HuH-7 (cell line): ENCODE results near the gene RNF215.
A peak's percentile ranks its signal among the peaks of the same experiment; 100 is the strongest.

Experiments used
- DNase-seq: peaks from one replicate; pipeline ENCODE4 v3.0.0; 2011; ENCODE audit warnings: low spot score

Gene RNF215

DNA sequence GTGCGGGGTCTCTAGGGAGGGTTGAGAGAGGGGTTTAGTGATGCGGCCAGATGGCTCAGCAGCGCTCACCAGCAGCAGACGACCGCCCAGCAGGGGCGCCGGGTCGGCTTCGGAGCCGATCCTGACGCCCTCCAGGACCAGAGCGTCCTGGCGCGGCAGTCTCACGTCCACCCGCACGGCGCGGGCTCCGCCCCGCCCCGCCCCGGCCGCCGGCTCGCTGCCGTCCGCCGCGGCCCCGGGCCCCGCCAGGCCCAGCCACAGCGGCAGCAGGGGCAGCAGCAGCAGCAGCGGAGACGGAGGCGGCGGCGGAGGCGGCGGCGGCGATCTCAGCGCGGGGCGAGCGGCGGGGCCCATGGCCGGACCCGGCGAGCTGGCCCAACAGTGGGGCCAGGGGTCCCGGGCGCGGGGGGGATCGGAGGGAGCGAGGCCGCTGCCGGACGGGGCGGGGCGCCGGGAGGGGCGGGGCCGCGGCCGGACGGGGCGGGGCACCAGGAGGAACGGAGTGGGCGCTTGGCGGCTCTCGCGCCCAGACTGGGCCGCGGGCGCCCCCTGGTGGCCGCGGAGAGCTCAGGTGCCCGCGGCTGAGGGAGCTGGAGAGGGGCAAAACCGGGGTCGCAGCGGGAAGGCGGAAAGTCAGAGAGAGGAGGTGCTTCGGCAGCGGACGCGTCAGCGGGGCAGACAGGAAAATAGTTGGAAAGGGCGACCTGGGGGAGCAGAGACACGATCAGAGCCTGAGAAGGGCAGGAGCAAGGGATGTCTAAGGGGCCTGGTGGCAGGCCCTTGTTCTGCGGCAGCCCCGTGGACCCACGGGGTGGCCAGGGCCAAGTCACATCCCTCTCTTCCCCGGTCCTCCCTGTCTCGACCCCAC, at the start of gene RNF215:
RNF215 (minus strand) TSS at position 452 of the 868 bp plus-strand sequence; CDS start at position 354, 98 bp downstream.
- DNase-seq = peak; percentile 91

DNA sequence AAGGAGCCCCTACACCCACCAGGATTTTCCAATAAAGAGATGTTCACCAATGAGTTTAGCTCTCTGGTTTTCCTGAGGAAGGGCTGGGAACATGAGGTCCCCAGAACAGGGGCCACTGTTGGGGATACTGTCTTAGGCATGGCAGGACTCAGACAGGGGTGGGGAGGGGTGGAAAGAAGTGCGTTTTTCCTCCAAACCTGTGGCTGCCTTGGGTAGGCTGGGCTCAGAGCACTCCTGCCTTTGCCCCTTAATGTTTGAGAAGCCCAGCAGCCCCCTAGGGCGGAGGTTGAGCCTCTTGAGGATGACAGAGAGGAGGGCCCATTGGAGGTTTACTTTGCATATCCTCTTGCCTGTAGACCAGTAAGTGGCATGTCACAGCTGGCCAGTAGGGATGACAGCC, 49.0 kb upstream of the RNF215 start:
- DNase-seq = no peak

DNA sequence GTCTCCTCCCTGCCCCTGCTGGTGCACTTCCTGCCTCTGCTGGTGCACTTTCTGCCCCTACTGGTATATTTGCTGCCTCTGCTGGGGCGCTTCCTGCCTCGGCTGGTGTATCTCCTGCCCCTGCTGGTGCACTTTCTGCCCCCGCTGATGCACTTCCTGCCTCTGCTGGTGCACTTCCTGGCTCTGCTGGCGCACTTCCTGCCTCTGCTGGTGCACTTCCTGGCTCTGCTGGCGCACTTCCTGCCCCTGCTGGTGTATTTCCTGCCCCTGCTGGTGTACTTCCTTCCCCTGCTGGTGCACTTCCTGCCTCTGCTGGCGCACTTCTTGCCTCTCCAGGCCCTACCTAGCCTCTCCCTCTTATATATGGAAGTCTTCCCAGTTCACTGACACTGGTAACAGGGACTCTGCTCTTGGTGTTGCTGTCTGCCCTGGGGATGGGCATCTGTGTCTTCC, 48.5 kb upstream of the RNF215 start:
- no peak for DNase-seq

DNA sequence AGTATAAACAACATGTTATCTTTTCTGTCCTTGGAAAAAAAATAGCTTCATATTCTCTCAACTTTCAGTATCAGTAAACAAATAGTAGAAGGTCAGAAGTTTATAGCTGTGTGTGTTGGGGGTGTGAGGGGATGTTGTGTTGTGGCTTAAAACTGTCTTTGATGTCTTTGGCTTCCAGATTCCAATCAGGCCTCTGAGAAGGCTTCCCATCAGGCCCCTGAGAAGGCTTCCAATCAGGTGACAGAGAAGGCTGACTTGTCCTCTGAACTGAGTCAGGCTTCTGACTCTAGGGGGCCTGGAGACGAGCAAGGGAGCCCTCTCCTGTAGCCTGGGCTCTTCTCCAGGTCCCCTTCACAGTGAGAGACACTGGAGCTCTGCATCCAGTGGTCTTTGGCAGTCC, 47.6 kb upstream of the RNF215 start:
- DNase-seq = no peak

DNA sequence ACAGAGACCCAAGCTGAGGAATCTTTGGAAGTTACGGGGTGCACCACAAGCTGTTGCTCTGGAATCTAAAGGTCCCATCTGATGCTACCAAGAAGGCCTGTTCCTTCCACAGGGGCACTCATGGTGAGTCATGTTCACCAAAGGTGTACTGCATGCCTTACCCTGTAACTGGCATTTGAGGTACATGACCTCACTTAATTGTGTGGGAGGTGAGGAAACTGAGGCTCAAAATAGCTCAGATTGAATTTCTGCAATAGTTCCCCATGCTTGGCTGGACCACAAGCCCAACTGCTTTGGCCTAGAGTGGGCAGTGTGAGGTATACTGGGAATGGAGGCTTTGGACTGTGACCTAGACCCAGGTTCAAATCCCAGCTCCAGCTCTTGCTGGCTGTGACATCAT, 46.6 kb upstream of the RNF215 start:
- no peak for DNase-seq

DNA sequence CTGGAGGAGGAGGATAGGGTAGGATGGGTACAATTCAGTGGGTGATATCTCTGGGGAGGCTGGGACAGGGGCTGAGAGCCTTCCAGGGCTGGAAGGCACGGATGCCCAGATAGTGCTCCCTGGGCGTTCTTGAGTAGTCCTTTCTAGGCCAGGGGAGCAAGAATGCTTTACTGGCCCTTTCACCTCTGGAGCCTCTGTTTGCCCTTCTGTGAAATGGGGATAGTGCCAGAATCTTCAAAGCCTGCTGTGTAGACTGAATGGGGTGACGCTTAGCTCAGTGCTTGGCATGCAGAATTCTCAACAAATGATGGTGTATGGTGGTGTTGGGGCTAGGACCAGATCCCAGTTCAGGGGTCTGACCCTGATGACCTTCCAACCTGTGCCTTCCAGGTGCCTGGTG, 46.0 kb upstream of the RNF215 start:
- no peak for DNase-seq

DNA sequence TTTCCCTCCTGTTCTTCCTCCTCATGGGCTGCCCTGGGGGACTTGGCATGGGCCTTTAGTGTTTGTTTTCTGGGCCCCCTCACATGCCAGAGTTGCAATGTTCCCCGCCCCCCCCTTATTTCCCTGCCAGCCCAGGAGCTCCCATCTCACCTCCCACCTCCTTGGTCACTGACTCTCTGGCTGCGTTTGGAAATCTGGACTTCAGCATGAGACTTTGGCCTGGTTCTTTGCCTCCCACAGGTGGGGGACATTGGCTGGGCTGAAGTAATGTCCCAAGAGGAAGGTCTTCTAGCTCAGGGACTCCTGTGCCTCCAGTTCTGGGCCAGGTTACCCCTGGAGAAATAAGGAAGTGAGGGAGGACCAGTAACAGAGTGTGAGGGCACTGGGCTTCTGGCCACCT, 45.3 kb upstream of the RNF215 start:
- no peak for DNase-seq

DNA sequence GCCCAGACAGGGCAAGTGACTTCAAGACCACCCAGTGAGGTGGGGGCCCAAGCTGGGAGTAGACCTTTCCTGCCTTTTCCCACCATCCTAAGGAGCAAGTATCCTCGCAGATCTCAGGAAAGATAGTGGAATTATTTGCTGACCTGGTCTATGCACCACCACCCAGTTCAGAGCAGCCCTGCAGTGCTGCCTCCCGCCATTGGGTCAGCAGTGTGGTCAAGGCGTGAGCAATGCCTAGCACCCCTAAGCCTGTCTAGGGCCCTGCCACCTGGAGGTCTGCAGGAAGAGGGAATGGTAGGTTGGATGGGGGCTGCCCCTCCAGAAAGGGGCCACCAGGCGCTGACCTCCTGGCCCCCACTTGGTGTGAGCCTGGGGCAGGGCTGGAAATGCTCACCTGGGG, 44.9 kb upstream of the RNF215 start:
- DNase-seq = no peak

DNA sequence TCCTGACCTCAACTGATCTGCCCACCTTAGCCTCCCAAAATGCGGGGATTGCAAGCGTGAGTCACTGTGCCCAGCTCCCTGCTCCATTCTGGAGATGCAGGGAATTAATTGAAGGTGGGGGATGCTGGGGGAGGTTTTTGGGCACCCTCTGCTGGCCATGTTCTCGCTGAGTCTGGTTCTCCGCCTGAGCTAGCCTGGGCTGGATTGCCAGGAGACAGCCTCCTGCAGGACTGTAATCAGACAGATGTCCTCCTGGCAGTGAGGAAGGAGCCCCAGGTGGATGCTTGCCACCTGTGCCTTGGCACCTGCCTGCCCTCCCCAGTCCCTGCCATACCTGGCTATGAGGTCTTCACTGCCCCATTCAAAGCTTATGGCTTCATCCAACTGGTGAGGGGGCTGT, 43.7 kb upstream of the RNF215 start:
- DNase-seq = no peak

DNA sequence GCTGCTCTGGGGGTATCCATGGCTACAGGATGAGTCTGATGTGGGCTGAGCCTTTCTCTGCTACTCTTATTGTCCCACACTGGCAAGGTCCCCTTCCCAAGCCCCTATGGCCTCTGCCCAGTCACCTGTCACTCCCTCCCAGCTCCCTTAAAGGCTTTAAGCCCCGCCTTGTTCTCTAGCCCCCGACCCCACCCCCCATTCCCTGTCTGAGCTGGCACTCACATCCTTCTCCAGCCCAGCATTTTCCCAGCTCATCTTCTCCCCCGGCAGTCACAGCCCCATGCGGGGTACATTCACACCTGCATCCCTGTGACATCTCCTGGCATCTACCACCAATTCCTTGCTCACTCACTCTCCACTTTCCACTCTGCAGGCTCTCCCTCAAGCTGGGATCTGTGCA, 42.7 kb upstream of the RNF215 start:
- no peak for DNase-seq

DNA sequence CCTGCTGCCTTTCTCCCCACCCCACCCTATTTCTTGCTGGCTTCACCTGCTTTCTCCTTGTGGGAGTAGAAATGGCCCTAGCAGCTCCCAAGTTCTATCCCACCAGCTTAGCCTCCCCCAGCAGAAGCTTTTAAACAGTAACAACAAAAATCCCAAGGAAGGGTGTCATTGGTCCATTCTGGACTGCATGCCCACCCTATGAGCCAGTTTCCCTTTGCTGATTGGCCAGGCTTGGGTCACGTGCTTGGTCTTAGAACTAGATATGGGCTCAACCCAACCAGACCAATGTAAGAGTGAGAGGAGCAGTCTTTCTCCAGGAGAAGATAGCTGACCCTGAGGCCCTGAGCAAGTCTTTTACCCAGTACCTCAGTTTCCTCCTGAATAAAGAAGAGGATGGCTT, 40.7 kb upstream of the RNF215 start:
- DNase-seq = no peak

DNA sequence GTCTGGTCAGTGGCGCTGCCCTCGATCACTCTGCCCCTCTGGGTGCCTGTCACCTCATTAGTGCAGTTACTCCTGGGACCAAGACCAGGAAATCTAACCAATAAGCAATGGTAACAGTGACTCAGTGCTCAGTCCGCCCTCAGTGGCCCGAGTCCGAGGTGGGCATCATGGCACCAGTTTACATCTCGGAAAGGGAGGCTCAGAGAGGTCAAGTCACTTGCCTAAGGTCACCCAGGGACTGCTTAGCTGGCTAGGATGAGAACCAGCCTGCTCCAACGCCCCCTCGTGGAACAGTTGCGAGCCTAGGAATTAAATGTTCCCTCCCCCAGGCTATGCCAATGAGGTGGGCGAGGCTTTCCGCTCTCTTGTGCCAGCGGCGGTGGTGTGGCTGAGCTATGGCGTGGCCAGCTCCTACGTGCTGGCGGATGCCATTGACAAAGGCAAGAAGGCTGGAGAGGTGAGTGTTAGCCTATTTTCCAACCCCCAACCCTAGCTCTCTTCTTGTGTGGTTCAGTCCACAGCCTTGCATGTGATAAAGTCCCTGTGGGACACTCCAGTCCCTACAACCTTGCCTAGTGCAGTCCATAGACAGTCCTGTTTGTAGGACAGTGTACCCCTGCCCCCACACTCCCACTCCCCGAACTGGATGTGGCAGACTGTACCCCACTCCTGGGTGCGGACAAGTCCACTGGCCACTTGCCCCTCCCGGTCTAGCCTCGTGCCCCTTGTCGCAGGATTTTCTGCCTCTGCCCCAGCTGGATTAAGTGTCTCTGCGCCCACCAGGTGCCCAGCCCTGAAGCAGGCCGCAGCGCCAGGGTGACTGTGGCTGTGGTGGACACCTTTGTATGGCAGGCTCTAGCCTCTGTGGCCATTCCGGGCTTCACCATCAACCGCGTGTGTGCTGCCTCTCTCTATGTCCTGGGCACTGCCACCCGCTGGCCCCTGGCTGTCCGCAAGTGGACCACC, 39.5 kb upstream of the RNF215 start:
- DNase-seq = peak; percentile 86

DNA sequence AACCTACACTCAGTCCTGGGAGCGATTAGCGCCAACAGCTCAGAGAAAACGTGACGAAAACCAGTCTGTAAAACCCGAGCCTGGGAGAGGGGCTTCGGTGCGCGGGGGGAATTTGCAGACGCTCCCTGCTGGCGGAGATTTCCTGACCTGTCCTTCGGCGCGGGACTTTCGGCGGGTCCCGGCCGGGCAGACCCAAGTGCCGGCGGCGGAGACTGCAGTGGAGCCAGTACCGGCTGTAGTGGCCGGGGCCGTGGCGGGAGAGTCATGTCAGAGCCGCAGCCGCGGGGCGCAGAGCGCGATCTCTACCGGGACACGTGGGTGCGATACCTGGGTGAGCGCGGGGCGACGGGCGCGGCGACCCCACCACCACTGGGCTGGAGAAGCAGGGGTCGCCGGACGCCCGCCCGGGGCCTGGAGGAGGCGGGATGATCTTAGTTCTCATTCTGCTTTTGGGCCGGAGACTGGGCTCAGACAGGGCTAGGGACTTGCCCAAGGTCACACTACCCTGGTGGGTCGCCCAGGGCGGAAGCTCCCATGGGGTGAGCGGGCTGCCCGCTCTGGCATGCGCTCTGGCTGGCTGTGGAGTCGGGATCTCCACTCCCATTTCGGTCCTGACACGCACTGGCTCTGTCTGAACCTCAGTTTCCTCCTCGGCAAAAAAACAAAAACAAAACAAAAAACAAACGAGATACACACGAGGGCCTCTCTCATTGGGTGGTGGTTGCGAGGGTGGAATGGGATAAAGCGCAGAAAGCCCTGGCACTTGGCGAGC, 38.6 kb upstream of the RNF215 start, which contains the start of gene MTFP1:
MTFP1 (plus strand) TSS at position 153 of the 772 bp plus-strand sequence; CDS start at position 265, 112 bp downstream.
- DNase-seq = peak; percentile 75

DNA sequence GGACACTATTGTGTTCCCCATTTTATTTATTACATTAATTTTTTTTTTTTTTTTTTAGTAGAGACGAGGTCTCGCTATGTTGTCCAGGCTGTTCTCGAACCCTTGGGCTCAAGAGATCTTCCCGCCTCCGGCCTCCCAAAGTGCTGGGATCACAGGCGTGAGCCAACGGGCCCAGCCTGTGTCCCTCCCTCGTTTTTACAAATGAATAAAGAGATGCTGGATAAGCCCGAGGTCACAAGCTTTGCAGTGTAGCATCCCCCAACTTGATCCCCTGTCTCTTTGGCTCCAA, 38.1 kb upstream of the RNF215 start:
- no peak for DNase-seq

DNA sequence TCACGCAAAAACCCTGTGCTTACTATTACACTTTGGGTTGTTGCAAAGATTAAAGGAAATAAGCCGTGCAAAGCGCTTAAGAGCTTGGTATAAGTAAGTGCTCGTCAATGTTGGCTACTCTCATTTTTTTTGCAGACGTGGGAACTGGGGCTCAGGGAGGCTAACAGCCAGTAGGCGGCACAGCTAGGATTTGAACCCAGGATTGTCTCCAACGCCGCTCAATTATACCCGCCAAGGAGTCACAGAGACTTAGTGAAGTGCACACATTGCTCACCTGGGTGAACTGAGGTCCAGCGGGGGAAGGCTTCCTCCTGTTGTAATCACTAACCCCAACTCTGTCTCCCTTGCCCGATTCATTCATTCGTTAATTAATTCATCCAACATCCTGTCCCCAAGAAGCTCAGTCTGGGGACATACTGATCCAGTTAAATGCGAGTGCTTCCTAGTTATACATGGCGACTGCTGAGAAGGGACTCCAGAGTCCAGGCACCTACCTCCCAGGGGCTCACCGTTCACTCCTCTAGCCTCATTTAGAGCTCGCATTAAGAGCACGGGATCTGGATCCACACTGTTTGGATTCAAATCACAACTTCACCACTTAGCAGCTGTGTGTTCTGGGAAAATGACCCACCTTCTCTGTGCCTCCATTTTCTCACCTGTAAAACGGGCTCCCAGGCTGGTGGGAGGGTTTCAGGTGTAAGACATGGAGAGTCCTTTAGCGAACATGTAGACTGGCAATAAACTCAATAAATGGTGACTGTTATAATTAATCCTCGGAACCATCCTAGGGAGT, 37.5 kb upstream of the RNF215 start:
- no peak for DNase-seq

DNA sequence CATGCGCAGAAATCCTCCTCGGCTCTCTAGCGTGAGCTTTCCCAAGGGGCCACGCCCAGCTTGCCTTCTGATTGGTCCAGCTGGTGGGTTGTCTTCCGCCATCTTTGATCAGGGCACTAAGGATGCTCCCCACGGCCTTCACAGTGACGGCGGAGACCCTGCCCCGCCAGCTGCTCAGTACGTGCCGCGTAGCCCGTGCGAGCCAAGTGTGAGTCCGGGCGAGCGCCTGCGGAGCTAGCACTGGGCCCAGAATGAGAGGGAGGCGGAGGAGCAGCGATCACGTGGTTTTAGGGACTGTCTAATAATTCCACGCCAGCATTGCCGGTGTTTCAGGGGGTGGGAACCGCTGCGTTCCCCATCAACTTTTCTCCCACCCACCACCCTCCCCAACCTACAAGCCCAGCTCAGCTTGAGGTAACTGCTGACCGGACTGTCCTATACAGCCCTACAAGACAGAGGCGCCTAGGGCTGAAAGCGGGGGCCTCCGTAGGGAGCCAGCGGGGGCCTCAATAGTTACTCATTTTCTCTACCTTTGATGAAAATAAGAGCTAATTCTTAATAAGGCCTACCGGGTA, 36.8 kb upstream of the RNF215 start:
- DNase-seq = peak; percentile 96

DNA sequence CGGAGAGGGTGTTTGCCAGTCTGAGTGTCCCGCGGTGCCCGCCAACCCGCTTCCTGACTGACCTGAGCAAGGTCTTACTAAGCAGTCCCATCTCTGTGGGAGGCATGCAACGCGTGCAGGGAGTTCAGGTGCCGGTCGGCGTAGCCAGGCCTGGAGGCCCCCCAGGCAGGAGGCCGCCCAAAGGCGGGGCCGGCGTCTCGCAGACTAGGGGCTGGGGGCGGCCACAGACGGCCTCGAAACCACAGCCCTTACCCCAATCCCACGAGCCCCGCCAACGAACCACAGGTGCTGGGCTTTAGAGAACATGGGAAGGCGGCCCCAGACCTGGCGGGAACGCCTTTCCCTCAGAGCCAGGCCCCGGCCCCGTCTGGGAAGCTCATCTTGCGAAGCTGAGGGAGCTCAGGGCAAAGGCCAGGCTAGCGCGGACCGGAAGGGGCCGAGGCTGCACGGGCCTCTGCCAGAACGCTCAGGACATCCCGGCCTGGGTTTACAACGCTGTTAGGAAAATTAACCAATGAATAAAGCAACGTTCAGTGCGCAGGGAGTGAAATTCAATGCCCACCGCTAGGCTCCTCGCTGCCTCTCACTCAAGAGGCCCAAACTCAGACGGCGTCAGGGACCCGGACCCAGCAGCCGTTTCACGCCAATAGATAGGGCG, 36.2 kb upstream of the RNF215 start:
- peak; percentile 65 for DNase-seq

DNA sequence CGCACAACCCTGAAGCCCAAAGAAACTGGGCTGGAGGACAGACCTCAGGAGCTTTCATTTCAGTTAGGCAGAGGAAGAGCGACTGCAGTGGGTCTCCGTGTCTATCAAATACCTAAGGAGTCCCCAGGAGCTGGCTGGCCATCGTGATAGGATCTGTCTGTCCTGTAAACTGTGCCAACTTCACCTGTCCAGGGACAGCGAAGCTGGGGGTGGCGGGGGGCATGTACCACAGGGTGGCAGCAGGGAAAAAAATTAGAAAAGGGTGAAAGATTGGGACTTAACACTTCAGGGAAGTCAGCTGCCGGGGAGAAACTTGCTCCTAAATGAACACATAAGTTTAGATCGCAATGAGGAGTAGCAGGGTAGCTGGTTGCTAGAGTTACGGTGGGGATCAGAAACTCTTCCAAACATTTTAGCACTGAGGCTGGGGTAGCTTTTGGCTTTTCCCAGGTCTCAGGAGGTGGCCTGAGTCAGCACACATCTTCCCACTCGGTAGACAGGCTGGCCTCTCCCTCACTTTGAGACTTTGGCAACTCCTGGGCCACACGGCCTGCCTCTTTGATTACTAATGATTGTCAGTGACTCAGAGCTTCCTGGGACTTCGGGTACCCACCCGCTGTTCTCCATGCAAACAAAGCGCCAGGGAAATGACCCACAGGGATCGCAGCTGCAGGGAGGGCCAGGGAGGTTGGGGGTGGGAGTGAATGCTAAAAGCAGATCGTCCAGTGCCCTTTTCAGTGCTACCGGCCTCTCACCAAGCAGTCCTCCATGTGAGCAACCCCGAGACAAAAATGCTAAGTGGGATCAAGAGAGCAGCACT, 35.5 kb upstream of the RNF215 start:
- DNase-seq = no peak

DNA sequence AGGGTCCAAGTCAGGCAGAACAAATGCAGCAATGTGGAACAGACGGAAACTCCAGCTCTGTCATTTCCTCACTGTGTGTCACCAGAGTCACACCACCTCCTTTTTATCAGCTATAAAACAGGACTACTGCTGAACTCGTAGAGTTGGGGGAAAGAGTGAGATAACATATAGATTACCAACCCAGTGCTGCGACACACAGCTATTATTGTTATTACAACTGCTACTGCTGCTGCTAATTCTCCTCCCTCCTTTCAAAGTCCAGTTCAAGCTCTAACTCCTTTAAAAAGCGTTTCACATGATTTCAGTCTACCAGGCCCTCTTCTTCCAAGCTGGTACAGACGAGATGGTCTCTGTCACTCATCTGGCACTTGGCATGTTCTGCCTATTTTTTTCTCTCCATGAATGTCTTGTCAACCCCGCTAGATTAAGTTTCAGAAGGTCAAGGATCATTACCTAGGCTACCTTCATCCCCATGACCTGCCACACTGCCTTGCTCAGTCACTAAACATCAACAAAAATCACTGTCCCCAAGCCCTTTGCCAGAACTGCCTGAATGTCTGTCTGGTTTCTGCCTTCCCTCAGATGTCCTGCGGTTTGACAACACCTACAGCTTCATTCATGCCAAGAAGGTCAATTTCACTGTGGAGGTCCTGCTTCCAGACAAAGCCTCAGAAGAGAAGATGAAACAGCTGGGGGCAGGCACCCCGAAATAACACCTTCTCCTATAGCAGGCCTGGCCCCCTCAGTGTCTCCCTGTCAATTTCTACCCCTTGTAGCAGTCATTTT, 34.7 kb upstream of the RNF215 start:
- no peak for DNase-seq
